OCI-LY3 (cell line): ENCODE results near the gene C1orf122.

Source experiments
- H2AFZ ChIP-seq: fragments of 200-600, 300-600 bp; shearing (Covaris generic); 2 replicates; pipeline ENCODE4 v1.6.0; 2014; ENCODE audit warnings: antibody characterized with exemption, low read depth, low read length
- H3K27ac ChIP-seq: fragments of 200-600, 300-600 bp; sonication (generic); 2 replicates; pipeline ENCODE4 v1.5.1; 2014; ENCODE audit warnings: mild to moderate bottlenecking, low read length, moderate library complexity, mixed read lengths
- H3K27me3 ChIP-seq: fragments of 200-600, 300-600 bp; sonication (generic); 2 replicates; pipeline ENCODE4 v1.6.1; 2014; ENCODE audit warnings: low read depth, low read length, mixed read lengths
- H3K36me3 ChIP-seq: fragments of 200-600, 300-600 bp; sonication (generic); replicated peaks from 2 replicates; pipeline ENCODE3; 2014; ENCODE audit warnings: low read depth, low read length, mixed read lengths
- H3K4me1 ChIP-seq: fragments of 300-600, 200-600 bp; sonication (generic); 2 replicates; pipeline ENCODE4 v1.6.1; 2014; ENCODE audit warnings: low read length, mixed read lengths
- H3K4me2 ChIP-seq: fragments of 200-600, 300-600 bp; sonication (generic); 2 replicates; pipeline ENCODE4 v1.6.1; 2014; ENCODE audit warnings: low read length, mixed read lengths
- H3K4me3 ChIP-seq: fragments of 300-600, 200-600 bp; sonication (generic); 2 replicates; pipeline ENCODE4 v1.5.1; 2014; ENCODE audit warnings: antibody characterized with exemption, mild to moderate bottlenecking, low read length, moderate library complexity
- H3K79me2 ChIP-seq: fragments of 300-600, 200-600 bp; shearing (Covaris generic); 2 replicates; pipeline ENCODE4 v1.6.1; 2014; ENCODE audit warnings: mild to moderate bottlenecking, low read length, mixed read lengths
- H3K9ac ChIP-seq: fragments of 300-600, 200-600 bp; shearing (Covaris generic); 2 replicates; pipeline ENCODE4 v1.6.0; 2014; ENCODE audit warnings: mild to moderate bottlenecking, low read length, moderate library complexity
- H3K9me3 ChIP-seq: fragments of 200-600, 300-600 bp; shearing (Covaris generic); 2 replicates; pipeline ENCODE4 v1.6.1; 2014; ENCODE audit warnings: low read length, mixed read lengths; ENCODE audit not compliant: insufficient read depth
- H4K20me1 ChIP-seq: fragments of 200-600, 300-600 bp; sonication (generic); 2 replicates; pipeline ENCODE4 v1.6.1; 2016; ENCODE audit warnings: low read length, mixed read lengths; ENCODE audit not compliant: insufficient read depth
- CTCF ChIP-seq: fragments of 200-600, 300-600 bp; sonication (generic); IDR thresholded peaks from 2 replicates; pipeline ENCODE4 v1.5.1; 2014; ENCODE audit warnings: antibody characterized with exemption, low read length, low read depth
- EZH2phosphoT487 ChIP-seq: fragments of 200-600 bp; shearing (Covaris generic); IDR thresholded peaks from 2 replicates; pipeline ENCODE4 v1.6.1; 2018; ENCODE audit warnings: antibody characterized with exemption, mixed run types, low read depth

C1orf122 gene

GRCh38 chr1:37825506-37825905, 17.9 kb downstream of the C1orf122 start:
- Histone ChIP-seq H3K27ac (no peak overlapping the region), H3K4me2 (no peak overlapping the region), H3K4me1 (peaks cover 7% of the 10 kb centered on the region), H2AFZ (no peak overlapping the region), H3K9ac (no peak overlapping the region), H3K36me3 (peaks cover 16% of the 10 kb centered on the region), H3K9me3 (no peaks in the 10 kb centered on the region), H3K4me3 (no peak overlapping the region), H3K27me3 (no peaks in the 10 kb centered on the region), H4K20me1 (no peaks in the 10 kb centered on the region), H3K79me2 (no peaks in the 10 kb centered on the region)
- TF ChIP-seq EZH2phosphoT487 (no peak), CTCF (no peak)

GRCh38 chr1:37828410-37829074, 21.0 kb downstream of the C1orf122 start:
- H3K4me2 ChIP-seq = no peak overlapping the region
- H3K4me3 ChIP-seq = no peak overlapping the region
- TF ChIP-seq CTCF = no peak
- no peak for TF ChIP-seq EZH2phosphoT487
- H3K27ac ChIP-seq = no peak overlapping the region
- H4K20me1 ChIP-seq = no peaks in the 10 kb centered on the region
- no peak overlapping the region for H3K9ac ChIP-seq
- peaks cover 5% of the 10 kb centered on the region for H3K36me3 ChIP-seq
- no peaks in the 10 kb centered on the region for H3K9me3 ChIP-seq
- H2AFZ ChIP-seq = no peak overlapping the region
- no peaks in the 10 kb centered on the region for H3K79me2 ChIP-seq
- no peaks in the 10 kb centered on the region for H3K4me1 ChIP-seq
- no peaks in the 10 kb centered on the region for H3K27me3 ChIP-seq

GRCh38 chr1:37831109-37831508, 23.5 kb downstream of the C1orf122 start:
- no peaks in the 10 kb centered on the region for H3K79me2 ChIP-seq
- no peak overlapping the region for H3K4me2 ChIP-seq
- H3K9me3 ChIP-seq = no peaks in the 10 kb centered on the region
- H3K36me3 ChIP-seq = peaks cover 9% of the 10 kb centered on the region
- no peak overlapping the region for H3K4me3 ChIP-seq
- H2AFZ ChIP-seq = no peak overlapping the region
- H3K27ac ChIP-seq = no peak overlapping the region
- H3K4me1 ChIP-seq = no peaks in the 10 kb centered on the region
- TF ChIP-seq EZH2phosphoT487 = no peak
- TF ChIP-seq CTCF = no peak
- no peaks in the 10 kb centered on the region for H3K27me3 ChIP-seq
- H3K9ac ChIP-seq = no peak overlapping the region
- H4K20me1 ChIP-seq = no peaks in the 10 kb centered on the region

- TF ChIP-seq EZH2phosphoT487 (no peak), CTCF (no peak)
- no peaks in the 10 kb centered on the region for H4K20me1 ChIP-seq
- no peaks in the 10 kb centered on the region for H3K27me3 ChIP-seq
- H3K4me3 ChIP-seq = no peak overlapping the region
- H3K79me2 ChIP-seq = no peaks in the 10 kb centered on the region
- no peaks in the 10 kb centered on the region for H3K4me1 ChIP-seq
- H3K4me2 ChIP-seq = no peak overlapping the region
- H2AFZ ChIP-seq = no peak overlapping the region
- H3K27ac ChIP-seq = no peak overlapping the region
- peaks cover 9% of the 10 kb centered on the region for H3K36me3 ChIP-seq
- H3K9ac ChIP-seq = no peak overlapping the region
- no peaks in the 10 kb centered on the region for H3K9me3 ChIP-seq
Observed at GRCh38 chr1:37831809-37832208, 24.2 kb downstream of the C1orf122 start.
